GM18907 (cell line): Measurements from ENCODE around the gene TMEM52.
"Not testable (repeated sequence)": the region's sequence is repeated elsewhere in the genome, so short reads cannot be mapped to it uniquely, and the experiment has no call there.

ENCODE experiments used
- ATAC-seq: cut with Tn5 transposase; IDR thresholded peaks from one replicate; pipeline ENCODE4 v1.9.1; 2021; ENCODE audit warnings: mild to moderate bottlenecking, moderate library complexity; ENCODE audit not compliant: unreplicated experiment

TMEM52 gene

GRCh38 chr1:1947493-1947892 lies 28.4 kb upstream of the TMEM52 start:
- ATAC-seq, result no peak

- ATAC-seq, result no peak
These were observed 27.5 kb upstream of the TMEM52 start for GRCh38 chr1:1946540-1946939.

GRCh38 chr1:1945782-1946393 lies 26.8 kb upstream of the TMEM52 start:
- ATAC-seq, result no peak

DNA sequence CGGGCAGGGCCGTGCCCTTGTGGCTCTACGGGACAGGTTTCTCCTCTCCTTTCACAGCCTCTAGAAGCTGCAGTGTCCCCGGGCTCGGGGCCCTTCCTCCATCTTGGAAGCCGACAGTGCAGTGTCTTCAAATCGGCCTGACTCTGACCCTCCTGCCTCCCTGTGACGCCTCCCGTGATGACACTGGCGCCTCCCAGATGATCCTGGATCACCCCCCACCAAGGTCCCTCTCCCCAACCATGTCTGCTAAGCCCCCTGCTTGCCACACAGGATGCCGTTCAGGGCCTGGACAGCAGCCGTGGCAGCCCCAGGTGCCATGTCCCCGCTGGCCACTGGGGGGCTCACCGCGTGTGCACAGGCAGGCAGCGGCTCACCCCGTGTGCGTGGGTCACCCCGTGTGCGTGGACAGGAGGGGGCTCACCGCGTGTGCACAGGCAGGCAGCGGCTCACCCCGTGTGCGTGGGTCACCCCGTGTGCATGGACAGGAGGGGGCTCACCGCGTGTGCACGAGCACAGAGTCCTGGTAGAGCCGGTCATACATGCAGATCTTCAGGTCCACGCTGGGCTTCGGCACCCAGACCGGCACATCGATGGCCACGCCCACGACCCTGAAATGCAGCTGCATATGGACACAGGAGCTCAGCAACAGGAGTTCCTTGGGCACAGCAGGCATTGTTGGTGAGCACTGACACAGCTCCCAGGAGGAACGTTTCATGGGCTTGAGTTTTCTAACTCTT lies 24.9 kb upstream of the TMEM52 start:
- no peak for ATAC-seq

DNA sequence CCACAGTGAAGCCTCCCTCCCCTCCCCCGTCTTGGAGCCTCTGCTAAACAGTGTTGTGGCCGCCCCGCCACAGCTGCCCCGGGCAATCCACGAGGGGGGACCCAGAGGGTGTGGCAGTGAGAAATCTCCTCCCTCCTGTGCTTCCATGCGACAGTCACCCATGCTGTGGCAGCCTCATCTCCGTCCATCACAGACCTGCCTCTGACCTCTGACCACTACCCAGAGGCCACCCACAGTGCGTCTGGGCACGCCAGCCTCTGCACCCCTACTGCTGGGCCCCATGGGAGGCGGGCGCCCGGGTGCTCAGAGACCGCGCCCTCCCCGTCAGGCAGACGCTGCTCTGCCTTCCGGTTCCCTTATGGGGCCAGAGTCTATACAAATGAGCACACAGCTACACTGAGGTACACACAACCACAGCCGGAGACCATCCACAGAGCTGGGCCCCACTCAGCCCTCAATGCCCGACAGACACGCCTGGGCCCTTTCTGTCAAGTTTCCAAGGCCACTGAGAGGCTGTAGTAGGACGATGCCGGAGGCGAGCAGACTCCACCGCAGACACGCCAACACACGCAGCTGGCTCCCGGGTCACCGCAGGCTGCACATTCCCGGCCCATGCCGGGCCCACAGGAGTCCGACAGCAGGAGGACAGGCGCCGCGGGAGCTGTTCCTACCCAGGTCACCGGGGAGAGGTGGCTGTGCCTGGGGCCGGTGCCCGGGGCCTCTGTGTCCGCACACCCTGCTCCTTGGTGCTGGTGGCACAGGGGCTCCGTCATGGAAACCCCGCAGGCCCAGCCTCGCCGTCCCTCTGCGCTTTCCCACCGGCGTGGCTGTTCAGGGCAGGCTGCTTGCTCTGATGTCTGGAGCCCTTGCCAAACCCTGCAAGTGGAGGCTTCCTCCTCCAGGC lies 23.9 kb upstream of the TMEM52 start:
- no peak for ATAC-seq

DNA sequence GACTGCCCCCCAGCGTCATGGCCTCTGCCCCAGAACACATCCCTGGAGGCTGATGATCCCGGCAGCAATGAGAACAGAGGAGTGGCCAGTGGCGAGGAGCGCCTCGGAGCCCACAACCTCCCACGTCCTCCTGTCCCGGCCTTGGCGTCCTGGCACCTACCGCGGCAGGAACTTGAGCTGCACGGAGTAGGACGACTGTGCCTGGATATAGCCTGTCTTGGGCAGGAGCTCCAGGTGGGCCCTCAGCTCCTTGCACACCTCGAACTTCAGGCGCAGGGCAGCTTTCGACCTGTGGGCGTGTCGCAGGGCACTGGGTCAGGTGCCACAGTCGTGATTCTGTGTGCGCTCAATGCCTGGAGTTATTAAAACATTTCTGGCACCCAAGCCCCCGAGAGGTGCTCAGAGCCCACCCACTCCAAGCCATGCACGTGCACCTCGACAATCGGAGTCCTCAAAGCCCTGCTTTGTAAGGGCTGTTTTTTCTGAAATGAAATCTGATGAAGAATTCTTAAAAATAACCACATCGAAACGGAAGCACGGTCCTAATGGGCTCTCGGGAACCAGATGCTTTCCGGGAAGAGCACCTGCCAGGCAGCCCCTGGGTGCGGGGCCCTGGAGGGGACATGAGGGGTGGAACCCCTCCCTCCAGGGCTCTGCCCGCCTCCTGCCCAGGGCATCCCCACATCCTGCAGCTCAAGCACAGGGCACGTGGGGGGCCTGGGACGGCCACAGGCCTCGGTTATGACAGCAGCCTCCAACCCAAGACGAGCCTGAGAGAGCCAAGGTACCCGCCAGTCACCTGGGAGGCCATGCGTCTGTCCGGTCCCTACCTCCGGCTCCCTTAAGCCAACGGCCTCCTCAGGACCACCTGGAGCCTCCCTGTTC lies 23.0 kb upstream of the TMEM52 start:
- ATAC-seq, result no peak

DNA sequence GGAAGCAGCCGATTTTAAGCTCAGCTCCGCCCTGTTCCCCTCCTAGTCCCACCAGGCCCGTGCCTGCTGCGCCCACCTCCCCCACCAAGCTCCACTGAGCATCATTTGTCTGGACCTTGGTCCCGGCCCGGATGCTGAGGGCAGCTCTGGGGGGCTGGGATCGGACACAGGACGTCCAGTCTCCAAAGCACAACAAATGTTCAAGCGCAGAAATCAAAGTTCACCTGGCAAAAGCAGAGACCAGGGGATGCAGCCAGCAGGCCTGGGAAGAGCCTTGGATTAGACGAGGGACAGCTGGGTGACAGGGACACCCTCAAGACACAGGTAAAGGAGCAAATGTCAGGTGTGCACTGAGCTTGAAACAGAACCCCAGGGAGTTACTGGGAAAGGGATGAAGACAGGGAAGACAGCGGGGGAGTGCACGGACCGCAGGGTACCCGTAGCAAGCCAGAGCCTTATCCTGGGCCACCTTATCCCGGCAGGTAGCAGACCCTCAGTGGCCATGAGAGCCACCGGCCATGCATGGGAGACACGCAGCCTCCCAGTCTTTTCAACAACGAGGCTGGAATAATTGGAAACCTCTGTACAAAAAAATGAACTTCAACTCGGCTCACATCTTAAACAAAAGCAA lies 22.2 kb upstream of the TMEM52 start:
- no peak for ATAC-seq

- no peak for ATAC-seq
These were observed 21.0 kb upstream of the TMEM52 start for GRCh38 chr1:1940123-1940425.

- no peak for ATAC-seq
These were observed 20.4 kb upstream of the TMEM52 start for GRCh38 chr1:1939296-1940122.

DNA sequence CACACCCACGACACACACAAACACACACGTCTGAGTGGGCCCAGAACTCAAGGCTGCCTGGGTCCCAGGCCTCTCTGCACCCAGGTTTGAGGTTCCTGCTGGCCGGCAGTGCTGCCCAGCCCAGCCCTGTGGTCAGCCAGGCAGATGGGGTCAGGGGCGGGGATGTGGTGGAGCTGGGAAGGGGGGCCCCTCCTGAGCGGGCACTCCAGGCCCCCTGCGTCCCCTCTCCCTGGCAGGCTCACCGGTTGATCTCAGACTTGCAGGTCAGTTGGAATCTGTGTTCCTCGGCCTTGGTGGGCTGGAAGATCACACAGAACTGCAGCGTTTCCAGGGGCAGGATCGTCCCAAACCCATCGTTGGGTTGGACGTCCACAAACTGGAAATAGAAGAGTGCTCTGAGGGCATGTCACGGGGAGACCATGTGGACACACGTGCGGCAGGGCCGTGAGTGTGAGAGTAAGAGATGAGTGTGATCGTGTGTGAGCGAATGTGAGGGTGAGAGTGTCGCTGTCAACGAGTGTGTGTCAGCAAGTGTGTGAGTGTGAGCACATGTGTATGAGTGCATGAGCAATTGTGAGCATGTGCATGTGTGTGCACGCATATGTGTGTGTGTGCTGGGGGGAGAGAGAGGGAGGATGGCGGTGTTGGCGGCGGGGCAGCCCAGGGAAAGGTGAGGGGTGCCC lies 19.7 kb upstream of the TMEM52 start:
- no peak for ATAC-seq

GRCh38 chr1:1938276-1938573 lies 19.1 kb upstream of the TMEM52 start:
- ATAC-seq, result no peak

- ATAC-seq, result no peak
These were observed 18.6 kb upstream of the TMEM52 start for GRCh38 chr1:1937549-1938275.

DNA sequence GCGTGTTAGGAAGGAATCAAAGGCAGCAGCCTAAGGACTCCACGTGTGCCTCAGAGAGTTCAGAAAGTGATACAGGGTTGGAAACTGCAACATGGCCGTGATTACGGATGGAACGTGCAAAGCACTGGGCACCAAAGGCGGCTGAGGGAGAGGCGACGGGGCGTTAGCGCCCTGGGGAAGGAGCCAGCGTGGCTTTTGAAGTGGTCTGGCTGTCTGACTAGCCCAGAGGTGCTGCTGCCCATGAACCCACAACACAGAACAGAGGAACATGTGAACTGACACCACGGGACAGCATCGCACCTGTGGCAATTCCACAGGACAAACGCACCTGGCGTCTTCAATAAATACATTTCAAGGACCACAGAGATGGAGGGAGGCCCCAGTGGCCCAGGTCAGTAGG lies 18.0 kb upstream of the TMEM52 start:
- ATAC-seq, result no peak

GRCh38 chr1:1934848-1935247 lies 15.8 kb upstream of the TMEM52 start:
- ATAC-seq, result not testable (repeated sequence)

GRCh38 chr1:1929639-1930545 lies 10.8 kb upstream of the TMEM52 start:
- no peak for ATAC-seq

GRCh38 chr1:1929102-1929638 lies 10.1 kb upstream of the TMEM52 start:
- no peak for ATAC-seq
